Upper lobe of right lung (tissue), 1 donor: Measurements from ENCODE around the gene EPB41. TPM values are rescaled to one million over a fixed set of nuclear protein-coding genes. Genes with fewer than 3 reads are reported as not detected.

Experiments
- ATAC-seq: fragments of 200-7000 bp; cut with Tn5 transposase; one replicate; pipeline ENCODE4 v1.9.1; 2020; ENCODE audit warnings: mild to moderate bottlenecking, moderate library complexity
- DNase-seq: peaks from one replicate; pipeline ENCODE4 v3.0.0-alpha.2; 2020
- H3K27ac ChIP-seq: fragments of 200-600 bp; one replicate; pipeline ENCODE4 v1.8.0; 2022
- H3K27me3 ChIP-seq: fragments of 200-600 bp; one replicate; pipeline ENCODE4 v1.8.0; 2022; ENCODE audit warnings: mild to moderate bottlenecking
- H3K36me3 ChIP-seq: fragments of 200-600 bp; one replicate; pipeline ENCODE4 v1.8.0; 2022
- H3K4me1 ChIP-seq: fragments of 200-600 bp; one replicate; pipeline ENCODE4 v1.8.0; 2022
- H3K4me3 ChIP-seq: fragments of 200-600 bp; one replicate; pipeline ENCODE4 v1.8.0; 2022; ENCODE audit warnings: mild to moderate bottlenecking
- H3K9me3 ChIP-seq: fragments of 200-600 bp; one replicate; pipeline ENCODE4 v1.8.0; 2022
- CTCF ChIP-seq: fragments of 200-600 bp; IDR thresholded peaks from one replicate; pipeline ENCODE4 v1.8.0; 2022; ENCODE audit warnings: antibody characterized with exemption
- intact Hi-C: fragments of 100-400 bp; cut with DNase I; formaldehyde crosslinking; loops from one replicate; pipeline ENCODE4 v1.11.0; 2022
- total RNA-seq: library from RNA; stranded (reverse); fragmentation: NEBNext Ultra II Directional; extraction: Animal tissue kit (Norgen Biotek cat#: 25700); gene quantifications from one replicate; pipeline ENCODE4 v1.2.1, GENCODE V29; 2021
- donor health status: DM: no; HTN: yes; CAD: no; lungs with severe emphysema.

Gene EPB41
- total RNA-seq, 1 donor from 2014 or later = 67.0 TPM

DNA sequence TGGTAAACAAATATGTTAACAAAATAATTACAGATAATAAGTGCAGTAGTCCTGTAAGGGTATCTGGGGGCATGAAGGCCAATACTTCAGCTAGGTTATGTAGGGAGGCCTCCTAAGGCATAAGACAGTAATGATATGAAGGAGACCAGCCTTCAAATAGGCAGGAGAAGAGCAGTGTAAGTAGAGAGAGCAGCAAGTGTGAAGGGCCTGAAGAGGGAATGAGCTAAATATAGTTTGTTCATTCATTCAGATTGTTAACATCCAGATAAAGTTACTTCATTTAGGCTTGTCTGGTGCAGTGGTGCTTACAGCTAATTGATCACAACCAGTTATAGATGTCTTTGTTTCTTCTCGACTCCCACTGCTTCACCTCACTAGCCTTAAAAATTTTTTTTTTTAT is 71.1 kb downstream of the EPB41 start:
- no peak for TF ChIP-seq CTCF

DNA sequence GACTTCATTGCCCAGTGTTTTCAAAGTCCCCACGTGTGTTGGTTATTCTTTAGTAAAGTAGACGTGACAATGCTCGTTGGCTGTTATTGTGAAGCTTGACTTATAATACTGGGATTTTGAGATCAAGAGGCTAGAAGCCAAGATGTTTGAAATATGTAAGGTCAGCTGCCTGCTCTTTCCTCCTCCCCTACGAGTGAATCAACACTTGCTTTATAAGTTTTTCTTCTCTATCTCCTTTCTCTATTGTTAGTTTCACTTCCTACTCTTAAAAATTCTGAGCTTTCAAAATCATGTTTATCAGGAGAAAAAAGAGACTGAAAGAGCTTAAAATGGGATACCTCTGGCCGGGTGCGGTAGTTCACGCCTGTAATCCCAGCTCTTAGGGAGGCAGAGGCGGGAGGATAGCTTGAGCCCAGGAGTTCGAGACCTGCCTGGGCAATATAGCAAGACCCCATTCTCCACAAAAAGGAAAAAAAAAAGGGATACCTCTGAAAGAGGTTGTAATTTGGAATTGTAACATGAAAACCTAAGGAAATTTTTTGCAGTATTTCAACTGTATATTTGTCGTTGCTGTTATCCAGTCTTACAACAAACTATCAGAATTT is 72.0 kb downstream of the EPB41 start:
- DNase-seq (no peak), ATAC-seq (no peak)
- Histone ChIP-seq H3K27ac (no peak overlapping the region), H3K36me3 (no peaks in the 10 kb centered on the region), H3K9me3 (no peaks in the 10 kb centered on the region), H3K4me1 (no peaks in the 10 kb centered on the region), H3K27me3 (no peaks in the 10 kb centered on the region), H3K4me3 (no peak overlapping the region)
- intact Hi-C loops = no loop called here
- TF ChIP-seq CTCF = no peak

More for the DNA sequence above, 71.1 kb downstream of the EPB41 start:
- H3K9me3 ChIP-seq = no peaks in the 10 kb centered on the region
- H3K27ac ChIP-seq = no peak overlapping the region
- ATAC-seq = no peak
- no peaks in the 10 kb centered on the region for H3K36me3 ChIP-seq
- DNase-seq = no peak
- intact Hi-C loops = no loop called here
- H3K4me1 ChIP-seq = no peaks in the 10 kb centered on the region
- no peaks in the 10 kb centered on the region for H3K27me3 ChIP-seq
- no peak overlapping the region for H3K4me3 ChIP-seq

DNA sequence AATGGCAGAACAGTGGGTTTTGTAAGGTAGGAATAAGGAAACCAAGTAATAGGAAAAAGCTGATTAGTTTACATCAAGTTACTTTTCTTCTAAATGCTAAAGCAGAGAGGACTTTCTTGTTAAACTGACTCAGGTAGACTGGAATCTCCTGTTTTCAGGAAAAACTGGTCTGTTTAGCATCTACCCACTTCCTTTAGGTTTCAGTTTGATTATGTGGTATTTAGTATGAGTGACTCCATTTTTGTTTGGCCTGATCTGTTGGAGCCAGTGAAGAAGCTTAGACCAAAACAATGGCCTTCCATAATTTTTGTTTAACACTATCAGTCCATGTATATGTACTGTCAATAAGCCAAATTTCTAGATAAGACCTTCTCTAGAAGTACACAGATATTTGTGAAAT is 88.4 kb downstream of the EPB41 start:
- no peak overlapping the region for H3K27ac ChIP-seq
- intact Hi-C loops = no loop called here
- no peak for TF ChIP-seq CTCF
- ATAC-seq (no peak), DNase-seq (no peak)
- H3K9me3 ChIP-seq = no peaks in the 10 kb centered on the region
- H3K4me3 ChIP-seq = no peak overlapping the region
- no peaks in the 10 kb centered on the region for H3K4me1 ChIP-seq
- no peaks in the 10 kb centered on the region for H3K27me3 ChIP-seq
- H3K36me3 ChIP-seq = no peaks in the 10 kb centered on the region

DNA sequence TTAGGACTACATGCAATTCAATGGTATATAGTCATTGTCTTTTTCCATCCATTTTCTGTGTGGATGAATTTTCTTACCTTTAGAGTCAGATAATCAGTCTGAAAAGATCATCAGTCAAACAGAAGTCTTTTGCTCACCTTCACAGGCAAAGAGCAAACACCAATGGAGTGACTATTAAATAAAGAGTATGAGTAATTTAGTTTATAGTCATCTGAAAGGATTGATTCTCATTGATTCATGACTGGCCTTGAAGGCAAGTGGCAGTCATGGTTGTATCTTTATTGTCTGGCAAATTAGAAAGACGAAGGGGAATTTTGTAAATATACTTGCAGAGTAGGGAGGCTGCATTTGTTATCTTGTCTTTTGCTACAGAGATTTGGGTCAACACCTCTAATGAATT is 89.9 kb downstream of the EPB41 start:
- ATAC-seq (no peak), DNase-seq (no peak)
- no peak overlapping the region for H3K27ac ChIP-seq
- no peaks in the 10 kb centered on the region for H3K36me3 ChIP-seq
- H3K4me1 ChIP-seq = no peaks in the 10 kb centered on the region
- intact Hi-C loops = no loop called here
- no peak for TF ChIP-seq CTCF
- H3K27me3 ChIP-seq = no peaks in the 10 kb centered on the region
- H3K4me3 ChIP-seq = no peak overlapping the region
- no peaks in the 10 kb centered on the region for H3K9me3 ChIP-seq

DNA sequence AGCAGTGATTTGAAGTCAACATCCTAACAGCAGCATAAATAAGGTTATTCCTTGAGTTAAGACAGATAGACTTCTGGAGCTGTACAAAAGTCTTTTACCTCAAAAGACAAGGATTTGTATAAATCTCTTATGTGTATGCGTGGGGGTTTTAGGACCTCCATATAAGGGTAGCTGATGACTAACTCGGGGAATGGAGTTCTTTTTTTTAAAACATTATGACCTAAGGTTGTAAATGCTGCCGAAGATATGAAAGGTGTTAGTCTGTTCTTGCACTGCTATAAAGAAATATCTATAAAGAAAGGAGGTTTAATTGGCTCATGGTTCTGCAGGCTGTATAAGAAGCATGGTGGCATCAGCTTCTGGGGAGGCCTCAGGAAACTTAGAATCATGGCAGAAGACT is 90.4 kb downstream of the EPB41 start:
- TF ChIP-seq CTCF = no peak
- no peak for ATAC-seq
- no peak for DNase-seq

GRCh38 chr1:29011775-29012174 is 97.4 kb downstream of the EPB41 start:
- no peaks in the 10 kb centered on the region for H3K9me3 ChIP-seq
- ATAC-seq (no peak), DNase-seq (no peak)
- H3K4me3 ChIP-seq = no peak overlapping the region
- intact Hi-C loops = no loop called here
- H3K36me3 ChIP-seq = no peaks in the 10 kb centered on the region
- H3K4me1 ChIP-seq = no peaks in the 10 kb centered on the region
- TF ChIP-seq CTCF = no peak
- no peaks in the 10 kb centered on the region for H3K27me3 ChIP-seq
- no peak overlapping the region for H3K27ac ChIP-seq

More for the DNA sequence above, 90.4 kb downstream of the EPB41 start:
- intact Hi-C loops = no loop called here
- H3K27ac ChIP-seq = no peak overlapping the region
- no peaks in the 10 kb centered on the region for H3K9me3 ChIP-seq
- H3K4me3 ChIP-seq = no peak overlapping the region
- no peaks in the 10 kb centered on the region for H3K27me3 ChIP-seq
- H3K4me1 ChIP-seq = no peaks in the 10 kb centered on the region
- no peaks in the 10 kb centered on the region for H3K36me3 ChIP-seq
